CD4-positive, alpha-beta T cell treated with Interleukin-15 for 1 hour (primary cell): ENCODE data around the gene SNTB2.

Source experiments
- DNase-seq: peaks from one replicate; pipeline ENCODE4 v3.0.0-alpha.2; 2020

Gene SNTB2

GRCh38 chr16:69321080-69321479 lies 134.1 kb downstream of the SNTB2 start:
- no peak for DNase-seq

DNA sequence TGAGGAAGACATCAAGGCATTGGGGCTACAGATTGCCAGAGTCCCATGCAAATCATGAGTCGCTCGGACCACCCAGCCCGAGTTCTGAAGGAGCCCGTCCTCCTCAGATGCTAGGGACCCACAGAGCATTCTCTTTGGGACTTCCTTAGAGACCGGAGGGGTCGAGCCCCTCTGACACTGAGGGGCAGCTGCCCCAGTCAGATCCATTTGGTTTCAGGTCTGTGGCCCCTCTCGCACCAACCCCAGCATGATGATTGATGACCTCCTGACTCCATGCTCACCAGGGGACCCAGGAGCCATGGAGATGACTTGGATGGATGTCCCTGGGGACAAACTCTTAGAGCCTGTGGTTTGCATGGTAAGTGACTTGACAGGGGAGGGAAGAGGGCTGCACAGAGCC lies 135.4 kb downstream of the SNTB2 start:
- no peak for DNase-seq

DNA sequence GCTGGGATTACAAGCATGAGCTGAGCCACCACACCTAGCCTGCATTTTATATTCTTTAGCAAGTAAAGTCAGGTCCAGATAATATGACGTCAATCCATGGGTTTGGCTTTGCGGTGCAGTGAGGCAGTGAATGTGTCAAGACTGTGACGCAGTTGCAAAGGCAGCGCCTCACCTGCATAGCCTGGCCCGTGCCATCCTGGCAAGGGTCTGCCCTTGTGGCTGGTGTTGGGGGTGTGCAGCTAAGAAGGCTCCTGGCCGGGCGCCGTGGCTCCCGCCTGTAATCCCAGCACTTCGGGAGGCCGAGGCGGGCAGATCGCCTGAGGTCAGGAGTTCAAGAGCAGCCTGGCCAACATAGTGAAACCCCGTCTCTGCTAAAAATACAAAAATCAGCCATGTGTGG lies 136.5 kb downstream of the SNTB2 start:
- DNase-seq, result no peak

DNA sequence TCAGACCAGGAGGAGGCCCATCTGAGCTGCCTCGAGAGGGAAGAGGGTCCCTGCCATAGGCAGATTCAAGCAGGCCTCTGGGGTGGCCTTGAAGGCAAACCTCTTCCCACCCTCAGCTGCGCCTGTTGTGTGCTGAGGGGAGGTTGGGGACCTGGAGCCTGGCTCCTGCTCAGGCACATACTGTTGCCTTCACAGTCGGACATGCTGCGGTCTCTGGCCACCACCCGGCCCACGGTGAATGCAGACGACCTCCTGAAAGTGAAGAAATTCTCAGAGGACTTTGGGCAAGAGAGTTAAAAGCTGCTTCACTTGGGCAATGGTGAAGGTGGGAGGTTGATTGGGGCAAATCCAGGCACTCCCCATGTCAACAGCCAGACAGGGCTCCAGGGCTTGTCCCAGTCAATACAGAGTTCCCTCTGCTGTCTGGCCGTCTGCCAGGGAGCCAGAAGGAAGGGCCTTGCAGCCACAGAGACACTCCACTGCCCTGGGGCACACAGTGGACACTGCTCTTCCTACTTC lies 137.1 kb downstream of the SNTB2 start:
- no peak for DNase-seq

GRCh38 chr16:69324585-69325253 lies 137.8 kb downstream of the SNTB2 start:
- DNase-seq, result no peak

DNA sequence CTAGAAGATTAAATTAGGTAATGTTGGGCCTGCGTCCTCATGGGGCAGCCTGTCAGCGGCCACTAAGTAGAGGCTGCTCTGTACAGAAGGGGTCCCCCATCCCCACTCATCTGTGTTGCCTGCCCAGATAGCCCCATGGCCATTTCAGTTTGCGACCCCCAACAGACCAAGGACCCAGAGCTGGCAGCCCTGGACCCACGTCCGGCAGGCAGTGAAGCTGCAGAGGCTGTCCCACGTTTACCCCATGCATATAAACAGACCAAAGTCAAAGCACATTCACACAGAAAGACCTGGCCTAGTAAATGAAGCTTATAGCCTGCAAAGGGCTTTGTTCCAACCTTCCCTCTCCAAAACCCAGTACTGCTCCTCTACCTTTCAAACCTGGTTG lies 138.8 kb downstream of the SNTB2 start:
- no peak for DNase-seq

DNA sequence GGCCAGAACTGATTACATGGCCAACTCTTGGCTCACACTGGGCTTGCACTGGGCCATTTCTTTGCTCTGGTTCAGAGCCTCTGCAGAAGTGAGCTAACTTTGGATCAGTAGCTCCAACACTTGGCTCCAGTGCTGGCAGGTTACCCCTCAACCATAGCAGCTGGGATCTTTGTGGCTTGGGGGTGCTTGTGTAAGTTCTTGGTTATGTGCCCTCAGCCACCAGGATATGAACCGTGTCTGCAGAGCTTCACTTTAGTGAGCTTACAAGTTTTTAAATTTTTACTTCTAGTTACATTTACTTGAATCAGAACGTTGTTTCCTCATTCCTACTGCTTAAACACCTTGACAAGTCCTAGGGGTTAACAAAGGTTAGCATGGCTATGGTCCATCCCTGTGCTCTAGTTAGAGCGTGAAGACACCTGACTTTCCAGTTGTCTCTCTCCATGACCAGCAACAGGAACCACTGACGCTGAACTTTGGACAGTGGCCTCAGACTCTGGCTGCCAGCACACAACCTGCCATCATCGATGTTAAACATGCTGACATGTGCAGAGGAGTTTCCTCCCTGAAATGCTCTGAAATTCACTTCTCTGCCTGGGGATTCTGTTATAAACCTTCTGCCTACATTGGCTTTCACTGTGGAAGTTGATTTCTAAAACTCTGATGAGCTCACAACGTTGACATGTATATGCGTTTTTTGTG lies 139.4 kb downstream of the SNTB2 start:
- DNase-seq, result no peak

- no peak for DNase-seq
Measured at GRCh38 chr16:69327585-69328310, 140.8 kb downstream of the SNTB2 start.

- no peak for DNase-seq
Measured at GRCh38 chr16:69328854-69329316, 141.9 kb downstream of the SNTB2 start.

- no peak for DNase-seq
Measured at GRCh38 chr16:69329369-69330285, 142.7 kb downstream of the SNTB2 start.

DNA sequence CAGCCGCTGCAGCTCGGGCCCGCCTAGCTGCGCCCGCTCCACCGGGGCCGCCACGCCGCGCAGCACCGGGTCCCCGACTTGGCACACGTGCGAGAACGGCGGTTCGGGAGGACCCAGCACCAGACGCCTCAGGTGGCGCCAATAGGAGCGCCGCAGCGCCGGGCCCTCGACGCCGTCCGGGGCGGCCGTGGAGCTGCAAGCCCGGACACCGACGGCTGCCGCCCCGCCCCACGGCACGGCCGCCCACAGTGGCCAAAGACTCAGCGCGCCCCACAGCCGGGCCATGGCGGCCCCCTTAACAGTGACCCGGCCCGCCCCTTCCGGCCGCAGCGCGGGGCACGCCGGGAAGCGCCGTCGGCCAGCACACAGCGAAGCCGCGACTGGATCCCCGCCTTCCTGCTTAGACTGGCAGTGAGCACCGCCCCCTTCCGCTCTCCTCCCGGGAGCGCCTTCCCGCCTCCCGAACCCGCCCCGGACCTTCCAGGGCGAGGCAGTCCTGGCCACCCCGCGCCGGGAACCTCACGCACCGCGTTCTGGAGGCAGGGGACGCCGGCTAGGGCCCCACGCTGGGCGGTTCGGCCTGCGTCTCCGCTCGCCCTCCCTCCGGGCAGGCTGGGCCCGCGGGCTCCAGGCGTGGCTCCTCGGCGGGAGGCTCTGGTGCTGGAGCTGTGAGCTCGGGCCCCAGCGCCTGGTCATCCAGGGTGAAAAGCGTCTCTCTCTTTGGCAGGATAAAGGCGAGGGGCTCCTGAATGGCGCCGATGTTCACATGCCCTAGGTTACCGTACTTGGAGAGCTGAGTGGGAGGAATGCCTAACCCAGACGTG lies 143.5 kb downstream of the SNTB2 start, which contains the start of gene PDF:
TSS of gene PDF (minus strand) at position 303 of the 824 bp plus-strand sequence. CDS start at position 285, 18 bp downstream.
- DNase-seq, result peak; percentile 72

DNA sequence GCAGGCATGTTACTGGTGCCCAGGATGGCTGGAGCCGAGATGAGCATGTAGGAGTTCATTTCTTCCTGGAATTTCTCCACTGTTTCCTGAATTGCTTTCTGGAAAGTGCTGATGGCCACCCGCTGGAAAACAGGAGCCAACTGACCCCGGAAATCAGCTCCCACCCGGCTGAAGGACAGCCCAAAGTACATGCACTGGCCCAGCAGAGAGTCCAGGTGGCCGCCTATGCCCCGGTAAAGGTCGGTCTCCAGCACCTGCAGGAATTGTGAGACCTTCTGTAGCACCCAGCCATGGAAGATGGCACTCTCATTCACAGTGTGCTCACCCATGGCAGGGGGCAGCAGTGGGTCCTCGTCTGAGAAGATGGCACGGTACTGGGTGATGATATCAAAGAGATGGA lies 147.7 kb downstream of the SNTB2 start:
- DNase-seq, result no peak

GRCh38 chr16:69338557-69339288 lies 151.8 kb downstream of the SNTB2 start:
- DNase-seq, result no peak

- peak; percentile 93 for DNase-seq
Measured at GRCh38 chr16:69339289-69340094, 152.5 kb downstream of the SNTB2 start, which contains the start of the genes COG8 and NIP7. COG8 (minus strand) TSS chr16:69339564; CDS start chr16:69339552, 12 bp downstream. NIP7 (plus strand) TSS chr16:69339772; CDS start chr16:69339830, 58 bp downstream.

GRCh38 chr16:69340095-69340644 lies 153.2 kb downstream of the SNTB2 start:
- no peak for DNase-seq

DNA sequence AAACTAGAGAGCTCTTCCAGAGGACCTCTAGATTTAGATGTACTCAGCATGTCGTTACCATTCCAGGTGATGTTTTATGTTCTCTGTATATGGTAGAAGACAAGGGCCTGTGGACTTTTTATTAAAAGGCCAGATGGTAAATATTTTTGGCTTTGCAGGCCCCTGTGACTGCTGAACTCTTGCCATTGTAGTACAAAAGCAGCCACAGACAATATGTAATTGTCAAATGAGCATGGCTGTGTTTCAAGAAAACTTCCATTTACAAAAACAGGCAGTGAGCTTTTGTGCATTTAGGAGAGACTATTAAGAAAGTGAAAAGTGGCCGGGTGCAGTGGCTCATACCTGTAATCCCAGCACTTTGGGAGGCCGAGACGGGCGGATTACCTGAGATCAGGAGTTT lies 157.2 kb downstream of the SNTB2 start:
- no peak for DNase-seq

DNA sequence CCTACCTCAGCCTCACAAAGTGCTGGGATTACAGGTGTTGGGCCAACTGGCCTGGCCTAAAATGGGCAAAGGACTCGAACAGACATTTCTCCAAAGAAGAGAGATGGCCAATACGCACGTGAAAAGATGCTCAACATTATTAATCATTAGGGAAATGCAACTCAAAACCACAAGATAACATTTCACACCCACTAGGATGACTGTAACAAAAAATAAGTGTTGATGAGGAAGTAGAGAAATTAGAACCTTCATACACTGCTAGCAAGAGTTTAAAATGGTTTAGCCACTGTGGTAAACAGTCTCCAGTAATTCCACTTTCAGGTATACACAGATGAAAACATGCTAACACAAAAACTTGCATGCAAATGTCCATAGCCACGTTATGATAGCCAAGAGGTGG lies 159.0 kb downstream of the SNTB2 start:
- DNase-seq, result no peak

GRCh38 chr16:69346683-69347082 lies 159.7 kb downstream of the SNTB2 start:
- DNase-seq, result no peak

- DNase-seq, result no peak
Measured at GRCh38 chr16:69348222-69348621, 161.3 kb downstream of the SNTB2 start.
